ENCODE measurements around the gene SPTB.

DNA sequence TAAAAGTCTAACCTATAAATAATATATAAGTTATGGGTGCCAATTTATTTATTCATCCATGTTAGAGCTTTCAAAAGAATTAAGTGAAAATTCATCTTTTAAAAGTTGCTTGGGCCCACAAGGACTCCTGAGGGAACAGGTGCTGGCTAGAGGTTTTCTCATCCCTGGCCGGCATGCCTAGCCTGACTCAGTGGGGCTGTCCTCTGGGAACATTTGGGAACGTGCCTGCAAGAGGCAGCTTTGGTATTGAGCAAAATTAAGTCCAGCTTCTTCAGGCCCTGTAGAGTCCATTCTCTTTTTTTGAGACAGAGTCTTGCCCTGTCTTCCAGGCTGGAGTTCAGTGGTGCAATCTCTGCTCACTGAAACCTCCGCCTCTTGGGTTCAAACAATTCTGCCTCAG is 44.7 kb downstream of the SPTB start:
- no peak for TF ChIP-seq BHLHE40 (IDR thresholded peaks at IDR 0.05; ENCODE audit: borderline replicate concordance)
- TF ChIP-seq SP1 (IDR thresholded peaks at IDR 0.05), result no peak
- no peak for TF ChIP-seq FOXM1 (IDR thresholded peaks at IDR 0.05; ENCODE audit: borderline replicate concordance)
- TF ChIP-seq NFRKB (IDR thresholded peaks at IDR 0.05), result no peak
- TF ChIP-seq SUZ12 (IDR thresholded peaks at IDR 0.05), result no peak
- TF ChIP-seq ELF4 (IDR thresholded peaks at IDR 0.05), result no peak
- TF ChIP-seq, protein P1, sequence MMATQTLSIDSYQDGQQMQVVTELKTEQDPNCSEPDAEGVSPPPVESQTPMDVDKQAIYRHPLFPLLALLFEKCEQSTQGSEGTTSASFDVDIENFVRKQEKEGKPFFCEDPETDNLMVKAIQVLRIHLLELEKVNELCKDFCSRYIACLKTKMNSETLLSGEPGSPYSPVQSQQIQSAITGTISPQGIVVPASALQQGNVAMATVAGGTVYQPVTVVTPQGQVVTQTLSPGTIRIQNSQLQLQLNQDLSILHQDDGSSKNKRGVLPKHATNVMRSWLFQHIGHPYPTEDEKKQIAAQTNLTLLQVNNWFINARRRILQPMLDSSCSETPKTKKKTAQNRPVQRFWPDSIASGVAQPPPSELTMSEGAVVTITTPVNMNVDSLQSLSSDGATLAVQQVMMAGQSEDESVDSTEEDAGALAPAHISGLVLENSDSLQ (IDR thresholded peaks at IDR 0.05), result no peak
- TF ChIP-seq ARNT (IDR thresholded peaks at IDR 0.05), result no peak
